Endothelial cell of umbilical vein (primary cell): ENCODE results near the gene TRAPPC2L.

Source experiments
- CTCF ChIP-seq, 2 donors: IDR thresholded peaks; 1 replicate in 1 of 2; 2 replicates in 1 of 2; pipeline ENCODE4 v1.5.1; 2011; ENCODE audit warnings: low read length in 2 of 2, mild to moderate bottlenecking in 2 of 2, moderate library complexity in 2 of 2, control low read depth in 1 of 2, inconsistent platforms in 1 of 2, low read depth in 1 of 2; ENCODE audit not compliant: insufficient read depth in 1 of 2; ENCODE audit errors: extremely low read depth in 1 of 2
- EZH2 ChIP-seq: IDR thresholded peaks from 2 replicates; pipeline ENCODE4 v1.6.1; 2012; ENCODE audit warnings: borderline replicate concordance, low read depth, mild to moderate bottlenecking, moderate library complexity, low read length, inconsistent platforms; ENCODE audit not compliant: severe bottlenecking
- GATA2 ChIP-seq: IDR thresholded peaks from 2 replicates; pipeline ENCODE4 v1.7.0; 2011; ENCODE audit warnings: low read depth, mild to moderate bottlenecking, moderate library complexity, mixed read lengths, low read length; ENCODE audit not compliant: insufficient read length, insufficient read depth
- JUN ChIP-seq: IDR thresholded peaks from 2 replicates; pipeline ENCODE4 v1.6.1; 2011; ENCODE audit warnings: borderline replicate concordance, low read depth; ENCODE audit not compliant: insufficient read length, insufficient read depth
- POLR2A ChIP-seq: IDR thresholded peaks from 2 replicates; pipeline ENCODE4 v1.6.1; 2012; ENCODE audit warnings: low read depth, mild to moderate bottlenecking, control low read depth, low read length
- POLR2AphosphoS5 ChIP-seq: IDR thresholded peaks from 2 replicates; pipeline ENCODE4 v1.6.1; 2012; ENCODE audit warnings: low read depth, mild to moderate bottlenecking, control low read depth, low read length, moderate library complexity; ENCODE audit not compliant: insufficient read depth
- TF ChIP-seq, protein P1 (sequence below): IDR thresholded peaks from 2 replicates; pipeline ENCODE4 v1.6.1; 2011; ENCODE audit not compliant: insufficient read depth, insufficient read length

GRCh38 chr16:88815227-88815626 is 41.7 kb upstream of the TRAPPC2L start:
- TF ChIP-seq POLR2A (no peak), CTCF (IDR thresholded peaks at IDR 0.05; ENCODE audit: extremely low read depth in 1 of 2, insufficient read depth in 1 of 2, low read depth in 1 of 2, low read length in 2 of 2) (no peak), JUN (no peak), EZH2 (no peak), GATA2 (no peak), POLR2AphosphoS5 (no peak)
- TF ChIP-seq, protein P1, sequence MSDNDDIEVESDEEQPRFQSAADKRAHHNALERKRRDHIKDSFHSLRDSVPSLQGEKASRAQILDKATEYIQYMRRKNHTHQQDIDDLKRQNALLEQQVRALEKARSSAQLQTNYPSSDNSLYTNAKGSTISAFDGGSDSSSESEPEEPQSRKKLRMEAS, result no peak
